22Rv1 (cell line): ENCODE data around the gene CNTN5.

Experiments
- ZFX ChIP-seq: fragments of 450-650 bp; IDR thresholded peaks from 2 replicates; pipeline ENCODE4 v1.6.1; 2017; ENCODE audit warnings: antibody characterized with exemption, borderline replicate concordance
- TF ChIP-seq, protein P1 (sequence below): fragments of 450-650 bp; IDR thresholded peaks from 2 replicates; pipeline ENCODE4 v1.5.1; 2017; ENCODE audit warnings: mild to moderate bottlenecking

- TF ChIP-seq, protein P1, sequence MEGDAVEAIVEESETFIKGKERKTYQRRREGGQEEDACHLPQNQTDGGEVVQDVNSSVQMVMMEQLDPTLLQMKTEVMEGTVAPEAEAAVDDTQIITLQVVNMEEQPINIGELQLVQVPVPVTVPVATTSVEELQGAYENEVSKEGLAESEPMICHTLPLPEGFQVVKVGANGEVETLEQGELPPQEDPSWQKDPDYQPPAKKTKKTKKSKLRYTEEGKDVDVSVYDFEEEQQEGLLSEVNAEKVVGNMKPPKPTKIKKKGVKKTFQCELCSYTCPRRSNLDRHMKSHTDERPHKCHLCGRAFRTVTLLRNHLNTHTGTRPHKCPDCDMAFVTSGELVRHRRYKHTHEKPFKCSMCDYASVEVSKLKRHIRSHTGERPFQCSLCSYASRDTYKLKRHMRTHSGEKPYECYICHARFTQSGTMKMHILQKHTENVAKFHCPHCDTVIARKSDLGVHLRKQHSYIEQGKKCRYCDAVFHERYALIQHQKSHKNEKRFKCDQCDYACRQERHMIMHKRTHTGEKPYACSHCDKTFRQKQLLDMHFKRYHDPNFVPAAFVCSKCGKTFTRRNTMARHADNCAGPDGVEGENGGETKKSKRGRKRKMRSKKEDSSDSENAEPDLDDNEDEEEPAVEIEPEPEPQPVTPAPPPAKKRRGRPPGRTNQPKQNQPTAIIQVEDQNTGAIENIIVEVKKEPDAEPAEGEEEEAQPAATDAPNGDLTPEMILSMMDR = no peak
- TF ChIP-seq ZFX = no peak
These were observed 1060.1 kb downstream of the CNTN5 start for GRCh38 chr11:100080821-100081220.
